ENCODE measurements around the gene TNFSF13.

TNFSF13 gene

GRCh38 chr17:7576432-7576937 is 17.9 kb downstream of the TNFSF13 start:
- no peak for DNase-seq

GRCh38 chr17:7577327-7578199 is 19.0 kb downstream of the TNFSF13 start:
- no peak for DNase-seq

GRCh38 chr17:7579001-7579833 is 20.7 kb downstream of the TNFSF13 start, which contains the start of gene CD68:
CD68 (plus strand) TSS chr17:7579638; CDS start chr17:7579678, 40 bp downstream.
- peak; percentile 95 for DNase-seq

- no peak for DNase-seq
These were observed 21.5 kb downstream of the TNFSF13 start for GRCh38 chr17:7579834-7580603.

GRCh38 chr17:7580604-7581575 is 22.3 kb downstream of the TNFSF13 start:
- DNase-seq: no peak

- DNase-seq: no peak
These were observed 24.1 kb downstream of the TNFSF13 start for GRCh38 chr17:7582396-7583252.

- DNase-seq: peak; percentile 94
These were observed 24.9 kb downstream of the TNFSF13 start, which contains the start of gene MPDU1 for GRCh38 chr17:7583253-7584109. MPDU1 (plus strand) TSS chr17:7583852; CDS start chr17:7583863, 11 bp downstream.

- no peak for DNase-seq
These were observed 28.3 kb downstream of the TNFSF13 start for GRCh38 chr17:7586673-7587419.

GRCh38 chr17:7587420-7588151 is 29.0 kb downstream of the TNFSF13 start:
- DNase-seq: peak; percentile 90

GRCh38 chr17:7588553-7589203 is 30.1 kb downstream of the TNFSF13 start:
- DNase-seq: no peak

GRCh38 chr17:7589204-7589868 is 30.8 kb downstream of the TNFSF13 start:
- peak; percentile 71 for DNase-seq

GRCh38 chr17:7589891-7590691 is 31.5 kb downstream of the TNFSF13 start, which contains the start of gene SOX15:
SOX15 (minus strand) TSS chr17:7590094; CDS start chr17:7589676, 418 bp downstream.
- peak; percentile 59 for DNase-seq

- DNase-seq: peak; percentile 48
These were observed 32.2 kb downstream of the TNFSF13 start for GRCh38 chr17:7590743-7591142.

GRCh38 chr17:7591596-7591995 is 33.0 kb downstream of the TNFSF13 start:
- DNase-seq: no peak

GRCh38 chr17:7592422-7593021 is 34.0 kb downstream of the TNFSF13 start:
- no peak for DNase-seq
